Measurements from ENCODE around the gene JUNB. TPM values are rescaled to one million over a fixed set of nuclear protein-coding genes. Genes with fewer than 3 reads are reported as not detected.

Gene JUNB
- total and polyA plus RNA-seq, 10 of the 15 experiments (the other 5 are each of a cell fraction or from before 2014, with no cell fraction given), result 0.55 to 144 (median 68.3) TPM

DNA sequence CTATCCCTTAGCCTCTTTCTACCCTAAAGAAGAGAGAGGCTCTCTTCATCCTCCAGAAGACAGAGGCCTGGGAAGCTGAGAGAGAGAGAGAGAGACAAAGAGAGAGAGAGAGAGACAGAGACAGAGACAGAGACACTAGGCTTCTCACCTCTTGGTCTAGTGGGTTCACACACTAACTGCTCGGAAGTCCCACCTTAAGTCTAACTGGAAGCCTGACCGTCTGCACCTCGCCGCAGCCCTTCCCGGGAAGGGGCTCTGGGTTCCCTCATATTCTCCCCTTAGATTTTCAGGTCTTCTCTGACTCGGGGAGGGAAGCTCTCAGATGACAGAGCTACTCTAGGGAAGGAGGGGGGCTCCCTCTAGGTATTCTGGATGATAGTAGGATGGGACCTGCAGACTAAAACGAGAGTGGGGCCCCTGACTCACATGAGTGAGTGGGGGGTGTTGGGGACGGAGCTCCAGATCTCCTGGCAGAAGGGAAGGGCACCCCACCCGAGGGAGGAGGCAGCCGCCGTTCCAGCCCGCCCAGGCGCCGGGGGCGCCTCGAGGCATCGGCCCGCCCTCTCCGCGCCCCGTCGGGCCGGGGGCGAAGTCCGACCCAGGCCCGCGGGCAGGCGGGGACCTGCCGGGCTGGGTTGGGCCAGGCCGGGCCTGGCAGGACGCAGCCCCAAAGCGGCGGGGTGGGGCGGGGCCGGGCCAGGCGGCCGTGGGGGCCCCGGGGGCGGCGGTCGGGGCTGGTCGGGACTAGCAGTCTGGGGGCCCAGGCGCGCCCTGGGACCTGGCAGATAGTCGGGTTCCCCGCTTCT lies 2.0 kb upstream of the JUNB start (continued):
- TF ChIP-seq RAD21 (IDR thresholded peaks at IDR 0.05; ENCODE audit: insufficient read depth, low read depth, low read length) (no peak), RBBP5 (conservative IDR thresholded peaks at IDR 0.05) (no peak), RUNX3 (IDR thresholded peaks at IDR 0.05; ENCODE audit: low read length) (no peak), NFYA (IDR thresholded peaks at IDR 0.05; ENCODE audit: borderline replicate concordance, low read depth, low read length) (no peak), BRCA1 (IDR thresholded peaks at IDR 0.05; ENCODE audit: low read depth, low read length) (no peak), HDAC6 (IDR thresholded peaks at IDR 0.05; ENCODE audit: unreplicated experiment) (no peak), MYB (IDR thresholded peaks at IDR 0.05; ENCODE audit: borderline replicate concordance, low read depth, low read length) (no peak), GATAD2B (conservative IDR thresholded peaks at IDR 0.05; ENCODE audit: low read depth) (no peak; the same call in 1 of the 2 replicates), FOXK2 (IDR thresholded peaks at IDR 0.05) (no peak), WRNIP1 (IDR thresholded peaks at IDR 0.05; ENCODE audit: borderline replicate concordance, low read depth, low read length) (no peak), RELA (IDR thresholded peaks at IDR 0.05; ENCODE audit: borderline replicate concordance, partially characterized antibody) (no peak), BHLHE40 (IDR thresholded peaks at IDR 0.05; ENCODE audit: borderline replicate concordance in 1 of 2, low read depth in 2 of 2, low read length in 1 of 2) (no peak), MXI1 (IDR thresholded peaks at IDR 0.05; ENCODE audit: low read depth, low read length) (no peak), SMC3 (IDR thresholded peaks at IDR 0.05; ENCODE audit: borderline replicate concordance, low read length) (no peak), ZNF207 (IDR thresholded peaks at IDR 0.05; ENCODE audit: borderline replicate concordance) (0 out of 2 replicates have a peak, but pooled peaks have one; percentile 58), FOS (IDR thresholded peaks at IDR 0.05; ENCODE audit: borderline replicate concordance, extremely low read depth, insufficient read length) (no peak), IRF4 (IDR thresholded peaks at IDR 0.05; ENCODE audit: low read depth, low read length) (no peak), POLR2A (IDR thresholded peaks at IDR 0.05; ENCODE audit: low read depth, low read length) (peak; percentile 75), STAT1 (conservative IDR thresholded peaks at IDR 0.05) (no peak), CEBPB (IDR thresholded peaks at IDR 0.05; ENCODE audit: borderline replicate concordance in 1 of 2, low read depth in 2 of 2, low read length in 2 of 2) (no peak), DPF2 (IDR thresholded peaks at IDR 0.05) (peak; percentile 15), CHD4 (IDR thresholded peaks at IDR 0.05) (no peak)
- TF ChIP-seq, protein P1, sequence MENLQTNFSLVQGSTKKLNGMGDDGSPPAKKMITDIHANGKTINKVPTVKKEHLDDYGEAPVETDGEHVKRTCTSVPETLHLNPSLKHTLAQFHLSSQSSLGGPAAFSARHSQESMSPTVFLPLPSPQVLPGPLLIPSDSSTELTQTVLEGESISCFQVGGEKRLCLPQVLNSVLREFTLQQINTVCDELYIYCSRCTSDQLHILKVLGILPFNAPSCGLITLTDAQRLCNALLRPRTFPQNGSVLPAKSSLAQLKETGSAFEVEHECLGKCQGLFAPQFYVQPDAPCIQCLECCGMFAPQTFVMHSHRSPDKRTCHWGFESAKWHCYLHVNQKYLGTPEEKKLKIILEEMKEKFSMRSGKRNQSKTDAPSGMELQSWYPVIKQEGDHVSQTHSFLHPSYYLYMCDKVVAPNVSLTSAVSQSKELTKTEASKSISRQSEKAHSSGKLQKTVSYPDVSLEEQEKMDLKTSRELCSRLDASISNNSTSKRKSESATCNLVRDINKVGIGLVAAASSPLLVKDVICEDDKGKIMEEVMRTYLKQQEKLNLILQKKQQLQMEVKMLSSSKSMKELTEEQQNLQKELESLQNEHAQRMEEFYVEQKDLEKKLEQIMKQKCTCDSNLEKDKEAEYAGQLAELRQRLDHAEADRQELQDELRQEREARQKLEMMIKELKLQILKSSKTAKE (IDR thresholded peaks at IDR 0.05; ENCODE audit: low read depth, poor library complexity, severe bottlenecking), result peak; percentile 70
- TF ChIP-seq, protein P2, sequence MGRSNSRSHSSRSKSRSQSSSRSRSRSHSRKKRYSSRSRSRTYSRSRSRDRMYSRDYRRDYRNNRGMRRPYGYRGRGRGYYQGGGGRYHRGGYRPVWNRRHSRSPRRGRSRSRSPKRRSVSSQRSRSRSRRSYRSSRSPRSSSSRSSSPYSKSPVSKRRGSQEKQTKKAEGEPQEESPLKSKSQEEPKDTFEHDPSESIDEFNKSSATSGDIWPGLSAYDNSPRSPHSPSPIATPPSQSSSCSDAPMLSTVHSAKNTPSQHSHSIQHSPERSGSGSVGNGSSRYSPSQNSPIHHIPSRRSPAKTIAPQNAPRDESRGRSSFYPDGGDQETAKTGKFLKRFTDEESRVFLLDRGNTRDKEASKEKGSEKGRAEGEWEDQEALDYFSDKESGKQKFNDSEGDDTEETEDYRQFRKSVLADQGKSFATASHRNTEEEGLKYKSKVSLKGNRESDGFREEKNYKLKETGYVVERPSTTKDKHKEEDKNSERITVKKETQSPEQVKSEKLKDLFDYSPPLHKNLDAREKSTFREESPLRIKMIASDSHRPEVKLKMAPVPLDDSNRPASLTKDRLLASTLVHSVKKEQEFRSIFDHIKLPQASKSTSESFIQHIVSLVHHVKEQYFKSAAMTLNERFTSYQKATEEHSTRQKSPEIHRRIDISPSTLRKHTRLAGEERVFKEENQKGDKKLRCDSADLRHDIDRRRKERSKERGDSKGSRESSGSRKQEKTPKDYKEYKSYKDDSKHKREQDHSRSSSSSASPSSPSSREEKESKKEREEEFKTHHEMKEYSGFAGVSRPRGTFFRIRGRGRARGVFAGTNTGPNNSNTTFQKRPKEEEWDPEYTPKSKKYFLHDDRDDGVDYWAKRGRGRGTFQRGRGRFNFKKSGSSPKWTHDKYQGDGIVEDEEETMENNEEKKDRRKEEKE (IDR thresholded peaks at IDR 0.05), result no peak
- TF ChIP-seq, protein P3, sequence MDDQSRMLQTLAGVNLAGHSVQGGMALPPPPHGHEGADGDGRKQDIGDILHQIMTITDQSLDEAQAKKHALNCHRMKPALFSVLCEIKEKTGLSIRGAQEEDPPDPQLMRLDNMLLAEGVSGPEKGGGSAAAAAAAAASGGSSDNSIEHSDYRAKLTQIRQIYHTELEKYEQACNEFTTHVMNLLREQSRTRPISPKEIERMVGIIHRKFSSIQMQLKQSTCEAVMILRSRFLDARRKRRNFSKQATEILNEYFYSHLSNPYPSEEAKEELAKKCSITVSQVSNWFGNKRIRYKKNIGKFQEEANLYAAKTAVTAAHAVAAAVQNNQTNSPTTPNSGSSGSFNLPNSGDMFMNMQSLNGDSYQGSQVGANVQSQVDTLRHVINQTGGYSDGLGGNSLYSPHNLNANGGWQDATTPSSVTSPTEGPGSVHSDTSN (IDR thresholded peaks at IDR 0.05; ENCODE audit: insufficient replicate concordance, low read depth, low read length), result no peak

All from GM12878 (cell line).